HCT116 (cell line): ENCODE data around the gene CA12. TPM values are rescaled to one million over a fixed set of nuclear protein-coding genes. Genes with fewer than 3 reads are reported as not detected.

Source experiments
- ATAC-seq: fragments of 200-7000 bp; cut with Tn5 transposase; 2 replicates; pipeline ENCODE4 v1.9.1; 2020; ENCODE audit warnings: mild to moderate bottlenecking, moderate library complexity
- BruUV-seq: library from RNA; stranded (reverse); fragments of 400-500 nt; replicated peaks from 2 replicates; lab custom pipeline; 2021; lab: Mats Ljungman, UMichigan
- CTCF ChIA-PET: fragments of 300-600 bp; sonication (Branson Sonifier 250); formaldehyde crosslinking; loops from one replicate; lab custom pipeline; 2021; ENCODE audit warnings: antibody characterized with exemption; lab: Charles Lee
- POLR2A ChIA-PET: fragments of 300-600, 350-600 bp; sonication (Branson Sonifier 250); formaldehyde crosslinking; loops from one replicate; lab custom pipeline; 2021; ENCODE audit warnings: antibody characterized with exemption; lab: Charles Lee
- RAD21 ChIA-PET, 2 experiments: fragments of 300-600 bp; sonication (Branson Sonifier 250); formaldehyde crosslinking; loops; one replicate each; lab custom pipeline; 2023; ENCODE audit warnings: low total read pairs in 2 of 2; ENCODE audit not compliant: uncharacterized antibody in 2 of 2, unreplicated experiment in 2 of 2, low non-redundant PET in 1 of 2; lab: Charles Lee
- DNase-seq: peaks from one replicate; pipeline ENCODE4 v3.0.0-alpha.2; 2010; ENCODE audit warnings: low read depth, low spot score
- H2AFZ ChIP-seq: fragments of 200-600 bp; shearing (Covaris generic), sonication (generic); 2 replicates; pipeline ENCODE4 v1.6.1; 2017; ENCODE audit warnings: low read depth, mixed run types, mixed read lengths, antibody characterized with exemption, low read length; ENCODE audit not compliant: poor library complexity, severe bottlenecking
- H3K27ac ChIP-seq: 2 replicates; pipeline ENCODE4 v1.5.1; 2012; ENCODE audit warnings: low read depth, low read length
- H3K27me3 ChIP-seq: fragments of 200-600 bp; sonication (generic); 2 replicates; pipeline ENCODE4 v1.6.1; 2016; ENCODE audit warnings: mixed run types, low read length, mixed read lengths; ENCODE audit not compliant: insufficient read depth
- H3K36me3 ChIP-seq, 2 experiments: fragments of 200-500 bp in 1 of 2; fragments of 200-600 bp in 1 of 2; sonication (Bioruptor generic) in 1 of 2; sonication (generic) in 1 of 2; 2 replicates each; pipeline versions ENCODE4 v1.5.1 to v1.6.1; 2014 to 2016; ENCODE audit warnings: low read length in 2 of 2, inconsistent platforms in 1 of 2, mixed read lengths in 1 of 2, mixed run types in 1 of 2; ENCODE audit not compliant: insufficient read depth in 2 of 2, control insufficient read depth in 1 of 2
- H3K4me1 ChIP-seq, 2 experiments: fragments of 200-600 bp in 1 of 2; sonication (generic) in 1 of 2; 2 replicates each; pipeline versions ENCODE4 v1.5.1 to v1.6.1; 2012 to 2017; ENCODE audit warnings: low read length in 2 of 2, inconsistent platforms in 1 of 2, mild to moderate bottlenecking in 1 of 2, mixed read lengths in 1 of 2, mixed run types in 1 of 2, moderate library complexity in 1 of 2; ENCODE audit not compliant: insufficient read depth in 2 of 2, control insufficient read depth in 1 of 2
- H3K4me2 ChIP-seq: fragments of 200-600 bp; sonication (generic); 2 replicates; pipeline ENCODE4 v1.6.1; 2017; ENCODE audit warnings: mixed run types, low read length, mixed read lengths
- H3K4me3 ChIP-seq, 2 experiments: fragments of 200-600 bp in 1 of 2; sonication (generic) in 1 of 2; replicated peaks in 1 of 2; 2 replicates each; pipeline ENCODE4 v1.5.1; 2011 to 2016; ENCODE audit warnings: low read length in 2 of 2, control low read depth in 1 of 2, low read depth in 1 of 2, mild to moderate bottlenecking in 1 of 2, mixed read lengths in 1 of 2, mixed run types in 1 of 2
- H3K79me2 ChIP-seq: fragments of 200-600 bp; sonication (generic); 2 replicates; pipeline ENCODE4 v1.6.1; 2017; ENCODE audit warnings: mild to moderate bottlenecking, mixed run types, low read length, moderate library complexity, mixed read lengths; ENCODE audit not compliant: insufficient read depth
- H3K9ac ChIP-seq: fragments of 200-600 bp; sonication (generic); 2 replicates; pipeline ENCODE4 v1.6.1; 2016; ENCODE audit warnings: low read length, mixed read lengths
- H3K9me2 ChIP-seq: fragments of 200-600 bp; sonication (generic), shearing (Covaris generic); 2 replicates; pipeline ENCODE4 v1.6.1; 2017; ENCODE audit warnings: mixed run types, mild to moderate bottlenecking, moderate library complexity; ENCODE audit not compliant: insufficient read depth
- H3K9me3 ChIP-seq, 2 experiments: fragments of 200-500 bp in 1 of 2; fragments of 200-600 bp in 1 of 2; sonication (Bioruptor generic) in 1 of 2; sonication (generic) in 1 of 2; 2 replicates each; pipeline ENCODE4 v1.6.1; 2014 to 2017; ENCODE audit warnings: low read length in 2 of 2, mixed read lengths in 2 of 2, inconsistent platforms in 1 of 2, low read depth in 1 of 2, mild to moderate bottlenecking in 1 of 2, mixed run types in 1 of 2, moderate library complexity in 1 of 2; ENCODE audit not compliant: control insufficient read depth in 1 of 2, insufficient read depth in 1 of 2
- H4K20me1 ChIP-seq: fragments of 200-600 bp; sonication (generic), shearing (Covaris generic); 2 replicates; pipeline ENCODE4 v1.6.1; 2017; ENCODE audit warnings: mixed run types, mild to moderate bottlenecking, moderate library complexity; ENCODE audit not compliant: insufficient read depth
- CEBPB ChIP-seq: IDR thresholded peaks from 2 replicates; pipeline ENCODE4 v1.6.1; 2012; ENCODE audit warnings: low read depth
- CTCF ChIP-seq, 3 experiments: fragments of 200-600 bp in 1 of 3; sonication (generic) in 1 of 3; IDR thresholded peaks in 2 of 3; conservative IDR thresholded peaks in 1 of 3; 2 replicates each; pipeline ENCODE4 v1.5.1; 2012 to 2017; ENCODE audit warnings: low read depth in 2 of 3, low read length in 2 of 3, antibody characterized with exemption in 1 of 3, borderline replicate concordance in 1 of 3, control low read depth in 1 of 3, mild to moderate bottlenecking in 1 of 3, mixed read lengths in 1 of 3, mixed run types in 1 of 3, moderate library complexity in 1 of 3; ENCODE audit not compliant: insufficient read depth in 1 of 3
- EZH2 ChIP-seq: fragments of 200-600 bp; sonication (generic); IDR thresholded peaks from 2 replicates; pipeline ENCODE4 v1.6.1; 2017; ENCODE audit warnings: antibody characterized with exemption, mixed run types
- FOSL1 ChIP-seq: IDR thresholded peaks from 2 replicates; pipeline ENCODE4 v1.6.1; 2012; ENCODE audit warnings: low read depth
- POLR2A ChIP-seq: IDR thresholded peaks from 2 replicates; pipeline ENCODE4 v1.7.0; 2011; ENCODE audit warnings: borderline replicate concordance; ENCODE audit not compliant: insufficient read depth, insufficient read length; ENCODE audit errors: extremely low read depth
- RAD21 ChIP-seq: IDR thresholded peaks from 2 replicates; pipeline ENCODE4 v1.6.1; 2012; ENCODE audit warnings: low read depth, mild to moderate bottlenecking
- SIN3A ChIP-seq: IDR thresholded peaks from 2 replicates; pipeline ENCODE4 v1.6.1; 2012; ENCODE audit warnings: low read depth
- TCF7L2 ChIP-seq: IDR thresholded peaks from 2 replicates; pipeline ENCODE4 v1.7.0; 2011; ENCODE audit warnings: borderline replicate concordance, inconsistent platforms; ENCODE audit not compliant: insufficient read depth, insufficient read length; ENCODE audit errors: extremely low read depth
- YY1 ChIP-seq: IDR thresholded peaks from 2 replicates; pipeline ENCODE4 v1.6.1; 2011; ENCODE audit warnings: low read length, low read depth, moderate library complexity, mild to moderate bottlenecking; ENCODE audit not compliant: insufficient replicate concordance; ENCODE audit errors: extremely low read depth
- ZBTB33 ChIP-seq: IDR thresholded peaks from 2 replicates; pipeline ENCODE4 v1.6.1; 2011; ENCODE audit warnings: mild to moderate bottlenecking, low read length, moderate library complexity; ENCODE audit not compliant: insufficient replicate concordance; ENCODE audit errors: extremely low read depth
- intact Hi-C: fragments of 100-400 bp; cut with micrococcal nuclease; formaldehyde crosslinking; loops from 2 replicates; pipeline ENCODE4 v1.10.0; 2022
- total RNA-seq: library from RNA; stranded (reverse); gene quantifications from one replicate; pipeline ENCODE4 v1.2.1, GENCODE V29; 2021; ENCODE audit not compliant: unreplicated experiment
- TF ChIP-seq, protein P1 (sequence below): IDR thresholded peaks from 2 replicates; pipeline ENCODE4 v1.6.1; 2012

Gene CA12
- total RNA-seq, 1 experiment from 2014 or later = 1.8 TPM

DNA sequence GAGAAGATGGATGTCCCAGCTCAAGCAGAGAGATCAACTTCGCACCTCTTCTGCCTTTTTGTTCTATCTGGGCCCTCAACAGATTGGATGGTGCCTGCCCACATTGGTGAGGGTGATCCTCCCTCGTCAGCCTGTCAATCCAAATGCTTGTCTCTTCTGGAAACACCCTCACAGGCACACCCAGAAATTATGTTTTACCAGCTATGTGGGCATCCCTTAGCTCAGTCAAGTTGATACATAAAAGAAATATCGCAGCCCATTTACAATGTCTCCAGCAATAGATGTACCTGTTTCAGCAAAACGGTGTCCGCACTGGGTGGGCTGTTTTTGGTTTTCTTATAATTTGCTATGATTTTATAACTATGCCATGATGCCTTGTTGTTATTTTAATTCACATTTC, 27.5 kb upstream of the CA12 start (continued):
- no peak for TF ChIP-seq CTCF (IDR thresholded peaks at IDR 0.05 in 2 of 3, conservative IDR thresholded peaks at IDR 0.05 in 1 of 3; ENCODE audit: borderline replicate concordance in 1 of 3, insufficient read depth in 1 of 3, low read depth in 2 of 3, low read length in 2 of 3)
- TF ChIP-seq, protein P1, sequence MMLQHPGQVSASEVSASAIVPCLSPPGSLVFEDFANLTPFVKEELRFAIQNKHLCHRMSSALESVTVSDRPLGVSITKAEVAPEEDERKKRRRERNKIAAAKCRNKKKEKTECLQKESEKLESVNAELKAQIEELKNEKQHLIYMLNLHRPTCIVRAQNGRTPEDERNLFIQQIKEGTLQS = no peak
- no peak for TF ChIP-seq CEBPB
- TF ChIP-seq FOSL1 = no peak

- H3K4me2 ChIP-seq = no peak overlapping the region
- no peak overlapping the region for H3K27ac ChIP-seq
- H3K4me1 ChIP-seq = peaks cover 6 to 8% of the 10 kb centered on the region in 2 experiments; a peak in 2 of 4 replicates
- H4K20me1 ChIP-seq = no peaks in the 10 kb centered on the region
- no peak overlapping the region for H3K9ac ChIP-seq
- intact Hi-C loops = no loop called here
- TF ChIP-seq, protein P1 = no peak
- TF ChIP-seq SIN3A (no peak), YY1 (no peak), RAD21 (no peak), EZH2 (no peak), POLR2A (no peak), ZBTB33 (no peak), TCF7L2 (no peak)
- TF ChIP-seq, all 23 proteins: peak for 0
- ChIA-PET CTCF (no interaction called here), POLR2A (no interaction called here), RAD21 (no interaction called here)
- Histone ChIP-seq H2AFZ (no peak overlapping the region), H3K27me3 (peaks cover 3% of the 10 kb centered on the region; the same call in 1 of the 2 replicates), H3K9me2 (no peaks in the 10 kb centered on the region), H3K79me2 (no peaks in the 10 kb centered on the region), H3K9me3 (no peaks in the 10 kb centered on the region), H3K4me3 (no peak overlapping the region), H3K36me3 (no peaks in the 10 kb centered on the region)
- BruUV-seq = no TSS peak
- ATAC-seq (no peak), DNase-seq (no peak)
These were observed 26.9 kb upstream of the CA12 start for GRCh38 chr15:63408524-63408923.
